Subcutaneous adipose tissue (tissue), 4 donors: ENCODE data around the gene PDGFD. TPM values are rescaled to one million over a fixed set of nuclear protein-coding genes. Genes with fewer than 3 reads are reported as not detected.

Source experiments
- total RNA-seq, 4 donors: library from RNA; depleted of rRNA; stranded (reverse); fragments of >200 nt; gene quantifications; one replicate each; pipeline ENCODE4 v1.1.0, GENCODE V29; 2016
- TF ChIP-seq, protein P1 (sequence below): fragments of 450-650 bp; IDR thresholded peaks from one replicate; pipeline ENCODE4 v1.5.1; 2016; ENCODE audit warnings: low read depth, mild to moderate bottlenecking, control low read depth, antibody characterized with exemption, moderate library complexity

Gene PDGFD
- total RNA-seq, 4 donors from 2014 or later = 19.4 to 77.7 (median 44.9) TPM

DNA sequence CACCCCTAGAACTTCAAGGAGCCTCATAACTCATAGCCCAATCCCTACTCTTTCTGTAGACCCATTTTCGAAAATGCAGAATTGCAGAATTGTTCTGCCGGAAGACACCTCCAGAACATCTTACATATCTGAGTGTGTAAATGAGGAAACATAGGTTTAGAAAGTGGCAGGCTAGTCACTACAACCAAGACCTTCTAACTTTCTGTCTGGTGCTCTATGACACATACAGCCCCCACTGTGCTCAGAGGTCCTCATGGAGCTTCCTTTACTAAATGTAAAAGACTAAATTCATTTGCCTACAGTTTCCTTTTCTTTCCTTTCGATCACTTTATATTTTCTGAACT is 259.7 kb downstream of the PDGFD start:
- TF ChIP-seq, protein P1, sequence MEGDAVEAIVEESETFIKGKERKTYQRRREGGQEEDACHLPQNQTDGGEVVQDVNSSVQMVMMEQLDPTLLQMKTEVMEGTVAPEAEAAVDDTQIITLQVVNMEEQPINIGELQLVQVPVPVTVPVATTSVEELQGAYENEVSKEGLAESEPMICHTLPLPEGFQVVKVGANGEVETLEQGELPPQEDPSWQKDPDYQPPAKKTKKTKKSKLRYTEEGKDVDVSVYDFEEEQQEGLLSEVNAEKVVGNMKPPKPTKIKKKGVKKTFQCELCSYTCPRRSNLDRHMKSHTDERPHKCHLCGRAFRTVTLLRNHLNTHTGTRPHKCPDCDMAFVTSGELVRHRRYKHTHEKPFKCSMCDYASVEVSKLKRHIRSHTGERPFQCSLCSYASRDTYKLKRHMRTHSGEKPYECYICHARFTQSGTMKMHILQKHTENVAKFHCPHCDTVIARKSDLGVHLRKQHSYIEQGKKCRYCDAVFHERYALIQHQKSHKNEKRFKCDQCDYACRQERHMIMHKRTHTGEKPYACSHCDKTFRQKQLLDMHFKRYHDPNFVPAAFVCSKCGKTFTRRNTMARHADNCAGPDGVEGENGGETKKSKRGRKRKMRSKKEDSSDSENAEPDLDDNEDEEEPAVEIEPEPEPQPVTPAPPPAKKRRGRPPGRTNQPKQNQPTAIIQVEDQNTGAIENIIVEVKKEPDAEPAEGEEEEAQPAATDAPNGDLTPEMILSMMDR = no peak

DNA sequence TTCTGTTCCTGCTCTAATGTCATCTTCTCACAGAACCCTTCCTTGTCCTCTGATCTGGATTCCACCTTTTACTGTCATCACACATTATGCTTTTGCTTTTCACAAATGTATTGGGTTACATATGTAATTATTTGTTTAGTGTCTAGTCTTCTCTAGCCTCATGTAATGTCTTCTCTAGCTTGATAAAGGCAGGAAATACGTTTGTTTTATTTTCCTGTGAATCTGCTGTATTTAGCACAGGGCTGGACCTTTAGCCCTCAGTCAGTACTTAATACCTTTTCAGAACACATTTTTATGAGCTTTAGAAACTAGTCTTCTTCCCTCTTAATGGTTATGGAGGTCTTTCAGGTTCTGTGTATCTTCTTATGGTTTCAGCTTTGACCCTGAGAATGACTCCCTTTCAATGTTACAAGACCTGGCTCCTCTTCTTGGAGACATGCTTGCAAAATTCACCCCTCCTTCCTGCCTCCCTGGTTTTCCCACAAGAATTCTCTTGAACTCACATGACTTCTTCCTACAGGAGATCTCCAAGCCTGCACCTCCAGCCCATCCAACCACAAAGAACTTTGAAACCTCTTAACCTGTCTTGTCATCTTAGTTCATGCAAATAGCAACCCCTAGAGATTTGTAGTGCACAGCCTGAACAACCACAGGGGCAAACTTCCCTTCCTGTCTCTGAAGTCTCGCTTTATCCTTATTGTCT is 260.2 kb downstream of the PDGFD start:
- TF ChIP-seq, protein P1 = no peak

DNA sequence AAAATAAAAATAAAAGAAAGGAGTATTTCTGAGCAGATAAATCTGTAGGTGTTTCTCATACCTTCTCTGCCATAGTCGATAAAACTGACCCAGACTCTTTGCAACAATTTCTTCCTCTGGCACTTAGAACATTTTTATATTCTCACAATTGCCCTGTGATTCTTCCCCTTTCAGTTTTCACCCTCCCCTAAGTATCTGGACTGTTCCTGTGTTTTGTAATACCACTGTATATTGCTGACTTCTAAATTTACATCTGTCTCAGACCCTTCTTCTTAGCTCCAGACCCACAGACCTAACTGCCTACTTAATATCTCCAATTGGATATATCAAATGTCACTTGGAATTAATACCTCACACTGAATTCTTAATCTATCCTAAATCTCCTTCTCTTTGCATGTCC is 261.0 kb downstream of the PDGFD start:
- TF ChIP-seq, protein P1 = no peak

DNA sequence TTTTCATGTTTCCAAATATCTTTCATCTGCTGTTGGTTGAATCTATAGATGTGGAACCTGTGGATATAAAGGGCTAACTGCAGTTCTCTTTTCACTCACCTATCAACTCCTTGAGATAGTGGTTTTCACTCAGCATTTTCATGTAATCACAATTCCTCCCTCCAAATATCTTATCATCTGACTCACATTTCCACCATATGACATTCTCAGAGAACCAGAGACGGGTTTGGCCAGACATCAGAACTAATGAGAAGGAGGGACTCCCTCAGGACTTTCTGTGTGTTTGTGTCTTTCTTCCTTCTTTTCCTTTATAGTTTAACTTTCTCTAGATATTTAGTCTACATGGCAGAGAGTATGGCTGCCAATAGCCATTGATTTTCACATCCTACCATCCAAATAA is 262.3 kb downstream of the PDGFD start:
- TF ChIP-seq, protein P1 = no peak

DNA sequence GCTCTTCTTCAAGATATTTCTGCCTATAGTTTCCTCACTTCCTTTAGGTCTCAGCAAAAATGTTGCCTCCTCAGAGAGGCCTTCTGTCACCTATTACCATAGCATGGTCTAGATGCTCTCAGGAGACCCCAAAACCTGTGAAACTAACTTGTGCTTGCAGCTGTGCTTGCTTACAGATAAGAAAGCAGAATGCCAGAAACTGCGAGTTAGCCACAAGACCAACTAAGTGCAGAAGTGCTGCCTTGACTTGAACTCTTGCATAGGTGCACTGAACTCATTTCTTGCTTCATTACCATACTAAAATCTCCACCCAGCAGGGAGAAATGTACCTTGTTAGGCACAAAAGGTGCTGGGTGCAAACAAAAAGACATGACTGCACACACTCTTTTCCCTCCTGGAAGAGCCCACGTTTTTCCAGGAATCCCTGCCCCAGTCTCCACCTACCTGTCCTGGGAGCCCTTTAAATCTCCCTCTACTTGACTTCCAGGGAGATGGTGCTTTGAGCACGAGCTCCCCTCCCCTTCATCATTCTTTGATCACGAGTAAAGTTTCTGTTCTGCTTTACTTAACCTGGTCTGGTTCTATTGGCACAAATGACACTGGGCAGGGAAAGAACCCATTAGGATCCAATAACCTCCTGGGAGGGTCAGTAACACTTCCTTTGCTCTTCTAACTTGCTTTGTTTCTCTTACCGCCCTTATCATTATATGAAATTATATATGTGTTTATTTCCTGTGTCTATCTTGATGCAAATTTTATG is 265.2 kb downstream of the PDGFD start:
- TF ChIP-seq, protein P1 = no peak

DNA sequence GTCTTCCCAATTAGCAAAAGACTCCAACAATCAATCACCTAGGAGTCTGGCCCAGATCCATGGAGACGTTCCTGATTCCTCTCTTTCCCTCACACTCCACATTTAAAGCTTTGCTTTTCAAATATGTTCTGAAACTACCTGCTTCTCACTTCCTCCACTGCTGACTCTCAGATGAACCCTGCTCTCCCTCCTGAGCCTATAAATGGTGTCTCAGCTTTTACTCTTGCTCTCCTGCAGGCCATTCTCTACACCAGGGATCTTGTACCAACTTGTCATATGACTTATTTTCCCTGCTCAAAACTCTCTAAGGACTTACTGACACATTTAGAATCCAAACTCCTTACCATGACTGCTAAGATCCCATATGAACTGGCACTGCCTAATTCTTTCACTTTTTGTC is 265.9 kb downstream of the PDGFD start:
- TF ChIP-seq, protein P1 = no peak

DNA sequence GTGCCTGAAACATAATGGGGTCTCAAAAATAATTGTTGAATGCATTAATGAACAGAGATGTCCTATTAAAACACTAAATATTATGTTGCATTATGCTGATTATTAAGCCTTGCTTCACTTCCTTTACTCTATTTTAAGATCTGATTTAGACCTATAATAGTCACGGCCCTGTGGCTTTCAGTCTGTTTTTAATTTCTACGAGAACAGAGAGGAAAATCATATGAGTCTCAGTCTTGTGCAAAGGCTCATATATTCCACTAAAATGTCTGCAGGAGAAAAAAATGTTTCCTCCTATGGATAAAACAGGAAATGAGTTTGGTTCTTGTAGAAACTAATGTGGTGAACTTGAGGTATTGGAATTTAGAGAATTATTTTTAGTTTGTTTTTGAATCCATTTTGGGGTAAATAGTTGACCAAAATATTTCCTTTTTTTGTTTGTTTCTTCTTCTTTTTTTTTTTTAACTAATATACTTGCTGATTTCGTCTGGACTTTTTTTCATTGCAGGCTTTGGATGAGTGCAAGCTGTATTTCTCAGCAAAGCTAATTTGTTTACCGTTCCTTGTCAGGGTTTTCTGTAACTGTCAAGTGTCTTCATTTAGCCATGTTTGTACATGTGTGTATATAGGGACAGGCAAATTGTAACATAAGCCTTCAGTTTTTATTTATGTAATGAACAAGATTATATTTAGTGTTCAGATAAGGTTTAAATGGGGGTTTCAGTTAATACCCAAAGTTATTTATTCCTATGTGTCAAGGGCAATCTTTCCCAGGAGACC is 266.6 kb downstream of the PDGFD start:
- TF ChIP-seq, protein P1 = no peak
